AG09309 (cell line): ENCODE data around the gene PRKD1.

Experiments used
- DNase-seq: peaks from one replicate; pipeline ENCODE4 v3.0.0-alpha.2; 2010; ENCODE audit warnings: low read depth
- H3K4me3 ChIP-seq: 2 replicates; pipeline ENCODE4 v1.5.1; 2011; ENCODE audit warnings: mild to moderate bottlenecking, low read depth, low read length, moderate library complexity; ENCODE audit not compliant: control insufficient read depth
- CTCF ChIP-seq: IDR thresholded peaks from 2 replicates; pipeline ENCODE4 v1.5.1; 2011; ENCODE audit warnings: mild to moderate bottlenecking, low read depth, low read length, inconsistent platforms; ENCODE audit not compliant: insufficient read depth, control insufficient read depth; ENCODE audit errors: missing control alignments

Gene PRKD1

GRCh38 chr14:29757188-29757680 lies 170.4 kb downstream of the PRKD1 start:
- no peak for TF ChIP-seq CTCF
- no peak overlapping the region for H3K4me3 ChIP-seq
- DNase-seq, result no peak

GRCh38 chr14:29756019-29756385 lies 171.6 kb downstream of the PRKD1 start:
- H3K4me3 ChIP-seq, result no peak overlapping the region
- no peak for TF ChIP-seq CTCF
- no peak for DNase-seq

DNA sequence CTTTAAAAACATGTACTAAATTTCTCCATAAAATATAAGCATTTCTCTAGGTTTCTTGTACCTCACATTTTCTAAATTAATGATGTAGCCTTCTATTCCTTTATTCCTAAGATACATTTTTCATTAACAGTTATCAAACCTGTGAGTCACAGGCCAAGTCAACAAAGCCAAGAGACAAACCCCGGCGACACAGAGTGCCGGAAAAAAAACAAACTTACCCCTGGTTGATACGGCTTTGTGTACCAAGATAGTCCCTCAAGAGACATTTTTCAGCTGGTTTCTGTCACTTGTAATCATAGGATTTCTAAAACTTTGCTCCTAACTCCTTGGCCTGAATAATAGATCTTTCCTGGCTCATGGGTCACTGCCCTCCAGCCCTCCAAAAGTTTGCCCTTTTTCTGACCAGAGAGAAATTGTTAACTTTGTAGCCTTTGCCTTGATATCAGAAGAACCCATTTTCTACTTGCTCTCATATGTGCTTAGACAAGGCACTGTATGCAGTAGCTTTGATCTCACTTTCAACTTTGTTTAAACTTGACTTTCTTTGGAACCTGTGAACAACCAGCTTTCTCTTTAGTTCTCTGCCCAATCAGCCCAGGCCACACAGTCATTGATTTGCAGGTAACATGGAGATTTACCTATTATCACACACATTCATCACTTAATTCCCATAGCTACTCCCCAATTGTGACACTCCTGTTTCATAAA lies 172.2 kb downstream of the PRKD1 start:
- TF ChIP-seq CTCF, result no peak
- DNase-seq, result no peak
- H3K4me3 ChIP-seq, result no peak overlapping the region

DNA sequence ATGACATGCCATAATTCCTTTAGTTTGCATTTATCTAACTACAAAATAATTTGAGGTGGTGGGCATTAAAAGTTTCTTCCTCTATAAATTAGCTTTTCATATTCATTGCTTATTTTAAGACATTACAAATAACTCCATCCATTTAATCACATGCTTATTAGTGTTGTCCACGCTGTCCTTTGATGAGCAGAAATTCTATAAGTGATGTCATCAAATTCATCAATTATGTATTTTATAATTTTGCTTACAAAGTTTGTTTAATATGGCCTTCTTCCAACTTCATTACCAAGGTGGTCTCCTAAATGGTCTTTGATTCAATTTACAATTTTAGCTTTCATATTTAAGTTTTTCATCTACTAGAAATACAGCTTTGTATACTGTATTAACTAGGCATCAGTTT lies 173.5 kb downstream of the PRKD1 start:
- no peak for DNase-seq
- H3K4me3 ChIP-seq, result no peak overlapping the region
- TF ChIP-seq CTCF, result no peak

DNA sequence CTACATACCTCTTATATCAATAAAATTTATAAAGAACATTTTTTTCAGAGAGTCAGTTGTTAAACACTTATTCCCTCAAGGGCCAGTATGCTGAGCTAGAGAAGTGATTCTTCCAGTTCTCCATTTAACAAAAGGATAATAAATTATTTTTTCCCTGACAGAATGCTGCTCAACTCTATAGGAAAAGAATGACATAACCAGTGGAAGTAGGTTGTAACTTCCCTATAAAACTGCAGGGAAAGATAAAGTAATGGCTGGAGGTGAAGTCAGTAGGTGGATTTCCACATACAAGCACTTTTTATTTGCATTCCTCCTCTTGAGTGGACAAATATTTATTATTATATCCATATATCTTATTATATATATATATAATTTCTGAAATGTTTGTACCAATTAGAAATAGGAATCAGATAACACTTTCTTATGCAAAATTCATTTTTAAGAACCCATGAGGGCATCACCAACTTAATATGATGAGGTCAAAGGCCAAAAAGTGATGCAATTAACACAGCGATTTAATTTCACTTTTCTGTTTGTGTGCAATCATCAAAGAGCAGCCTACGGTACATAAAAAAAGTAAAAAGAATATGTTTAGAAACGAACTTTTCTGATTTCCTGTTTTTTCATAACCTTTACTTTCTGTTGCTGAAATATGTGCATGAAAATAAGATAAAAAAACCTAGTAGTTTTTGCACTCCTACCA lies 175.3 kb downstream of the PRKD1 start:
- H3K4me3 ChIP-seq, result no peak overlapping the region
- no peak for DNase-seq
- TF ChIP-seq CTCF, result no peak

- no peak for TF ChIP-seq CTCF
- H3K4me3 ChIP-seq, result no peak overlapping the region
- DNase-seq, result no peak
These were observed 177.8 kb downstream of the PRKD1 start for GRCh38 chr14:29749829-29750228.
